ENCODE measurements around the gene PDZD4.

- no peak for TF ChIP-seq CTCF (IDR thresholded peaks at IDR 0.05)
- TF ChIP-seq POLR2A (IDR thresholded peaks at IDR 0.05): no peak
- no peak for TF ChIP-seq EP300 (IDR thresholded peaks at IDR 0.05)
These were observed 64.9 kb downstream of the PDZD4 start for GRCh38 chrX:153765138-153766079.
